BLaER1 treated with 17β-estradiol and CSF1 and Interleukin-3, amounts not matched to agents 10 nM and 100 nM (cell line): ENCODE results near the gene BAIAP2L2.

Experiments used
- H3K27ac ChIP-seq, 11 experiments: shearing (Covaris generic); formaldehyde crosslinking; 2 replicates each; pipeline ENCODE4 v1.8.1; 2022
- H3K27me3 ChIP-seq, 11 experiments: shearing (Covaris generic); formaldehyde crosslinking; 2 replicates each; pipeline ENCODE4 v1.8.1; 2022
- H3K36me3 ChIP-seq, 11 experiments: shearing (Covaris generic); formaldehyde crosslinking; 2 replicates each; pipeline ENCODE4 v1.8.1; 2022
- H3K4me1 ChIP-seq, 10 experiments: shearing (Covaris generic); formaldehyde crosslinking; 2 replicates each; pipeline ENCODE4 v1.8.1; 2022
- H3K4me2 ChIP-seq, 11 experiments: shearing (Covaris generic); formaldehyde crosslinking; 2 replicates each; pipeline ENCODE4 v1.8.1; 2022
- H3K4me3 ChIP-seq, 10 experiments: shearing (Covaris generic); formaldehyde crosslinking; 2 replicates each; pipeline ENCODE4 v1.8.1; 2022
- H3K9ac ChIP-seq, 11 experiments: shearing (Covaris generic); formaldehyde crosslinking; 2 replicates each; pipeline ENCODE4 v1.8.1; 2022
- H3K9me3 ChIP-seq, 11 experiments: shearing (Covaris generic); formaldehyde crosslinking; replicated peaks in 1 of 11; 2 replicates each; pipeline ENCODE4 v1.8.1; 2022
- H4K20me1 ChIP-seq, 11 experiments: shearing (Covaris generic); formaldehyde crosslinking; 2 replicates each; pipeline ENCODE4 v1.8.1; 2022
- Cebpa-rat ChIP-seq, 11 experiments: shearing (Covaris generic); IDR thresholded peaks; 2 replicates each; pipeline ENCODE4 v1.8.1; 2022

BAIAP2L2 gene

GRCh38 chr22:38107692-38108515, 2.6 kb downstream of the BAIAP2L2 start:
- no peak overlapping the region for H3K27ac ChIP-seq
- H3K4me2 ChIP-seq, result peak overlapping the region in 6 of 11 experiments; percentile 10 to 49 (median 37); a peak in 8 of 22 replicates
- peaks cover 0 to 13% (median 0%) of the 10 kb centered on the region in 11 experiments; a peak in 3 of 22 replicates for H3K36me3 ChIP-seq
- H3K9me3 ChIP-seq, result no peaks in the 10 kb centered on the region
- no peaks in the 10 kb centered on the region; a peak in 2 of 22 replicates for H4K20me1 ChIP-seq
- H3K9ac ChIP-seq, result no peak overlapping the region
- H3K27me3 ChIP-seq, result no peaks in the 10 kb centered on the region
- peaks cover 0 to 31% (median 21%) of the 10 kb centered on the region in 10 experiments; a peak in 14 of 20 replicates for H3K4me1 ChIP-seq
- no peak overlapping the region for H3K4me3 ChIP-seq
- TF ChIP-seq Cebpa-rat (IDR thresholded peaks at IDR 0.05), result no peak

- Histone ChIP-seq H3K27ac (no peak overlapping the region), H3K4me3 (no peak overlapping the region), H3K9me3 (no peaks in the 10 kb centered on the region), H3K27me3 (no peaks in the 10 kb centered on the region), H3K4me1 (peaks cover 0 to 31% (median 21%) of the 10 kb centered on the region in 10 experiments; a peak in 14 of 20 replicates), H4K20me1 (no peaks in the 10 kb centered on the region; a peak in 2 of 22 replicates), H3K9ac (no peak overlapping the region), H3K4me2 (0 out of 22 replicates have a peak overlapping the region, but pooled peaks of 1 of the 11 experiments have one; percentile 46), H3K36me3 (peaks cover 0 to 13% (median 0%) of the 10 kb centered on the region in 11 experiments; a peak in 3 of 22 replicates)
- no peak for TF ChIP-seq Cebpa-rat (IDR thresholded peaks at IDR 0.05)
Observed at GRCh38 chr22:38106814-38107578, 3.5 kb downstream of the BAIAP2L2 start.

- no peak overlapping the region for H3K4me3 ChIP-seq
- H3K4me2 ChIP-seq, result peak overlapping the region in 1 of 11 experiments; percentile 49; a peak in 2 of 22 replicates
- H3K9ac ChIP-seq, result no peak overlapping the region
- no peaks in the 10 kb centered on the region; a peak in 2 of 22 replicates for H4K20me1 ChIP-seq
- H3K27ac ChIP-seq, result no peak overlapping the region
- H3K27me3 ChIP-seq, result no peaks in the 10 kb centered on the region
- TF ChIP-seq Cebpa-rat (IDR thresholded peaks at IDR 0.05), result no peak
- no peaks in the 10 kb centered on the region for H3K36me3 ChIP-seq
- peaks cover 0 to 31% (median 21%) of the 10 kb centered on the region in 10 experiments; a peak in 14 of 20 replicates for H3K4me1 ChIP-seq
- H3K9me3 ChIP-seq, result no peaks in the 10 kb centered on the region
Observed at GRCh38 chr22:38104084-38104483, 6.4 kb downstream of the BAIAP2L2 start.

GRCh38 chr22:38103641-38104040, 6.8 kb downstream of the BAIAP2L2 start:
- Histone ChIP-seq H3K27ac (no peak overlapping the region), H3K4me3 (no peak overlapping the region), H3K9me3 (no peaks in the 10 kb centered on the region), H3K36me3 (no peaks in the 10 kb centered on the region), H4K20me1 (no peaks in the 10 kb centered on the region; a peak in 2 of 22 replicates), H3K27me3 (no peaks in the 10 kb centered on the region), H3K4me2 (no peak overlapping the region), H3K9ac (peak overlapping the region in 1 of 11 experiments; percentile 24; a peak in 1 of 22 replicates), H3K4me1 (peaks cover 0 to 31% (median 21%) of the 10 kb centered on the region in 10 experiments; a peak in 14 of 20 replicates)
- TF ChIP-seq Cebpa-rat (IDR thresholded peaks at IDR 0.05), result no peak

GRCh38 chr22:38098410-38099249, 11.9 kb downstream of the BAIAP2L2 start:
- no peak for TF ChIP-seq Cebpa-rat (IDR thresholded peaks at IDR 0.05)
- Histone ChIP-seq H3K27ac (no peak overlapping the region), H4K20me1 (no peaks in the 10 kb centered on the region; a peak in 1 of 22 replicates), H3K9ac (no peak overlapping the region), H3K36me3 (no peaks in the 10 kb centered on the region; a peak in 1 of 22 replicates), H3K9me3 (no peaks in the 10 kb centered on the region), H3K27me3 (no peaks in the 10 kb centered on the region), H3K4me1 (peaks cover 0 to 6% (median 0%) of the 10 kb centered on the region in 10 experiments; a peak in 1 of 20 replicates), H3K4me3 (no peak overlapping the region), H3K4me2 (no peak overlapping the region)

GRCh38 chr22:38097557-38098409, 12.7 kb downstream of the BAIAP2L2 start:
- Histone ChIP-seq H3K27me3 (no peaks in the 10 kb centered on the region), H3K4me2 (no peak overlapping the region), H3K4me1 (peaks cover 0 to 5% (median 0%) of the 10 kb centered on the region in 10 experiments; a peak in 1 of 20 replicates), H3K27ac (no peak overlapping the region), H3K36me3 (no peaks in the 10 kb centered on the region; a peak in 1 of 22 replicates), H3K4me3 (no peak overlapping the region), H3K9me3 (no peaks in the 10 kb centered on the region), H3K9ac (no peak overlapping the region), H4K20me1 (no peaks in the 10 kb centered on the region)
- TF ChIP-seq Cebpa-rat (IDR thresholded peaks at IDR 0.05), result no peak

GRCh38 chr22:38097058-38097457, 13.4 kb downstream of the BAIAP2L2 start:
- Histone ChIP-seq H3K4me1 (peaks cover 0 to 5% (median 0%) of the 10 kb centered on the region in 10 experiments; a peak in 1 of 20 replicates), H3K27me3 (no peaks in the 10 kb centered on the region), H3K36me3 (no peaks in the 10 kb centered on the region; a peak in 1 of 22 replicates), H3K4me3 (no peak overlapping the region), H3K4me2 (no peak overlapping the region; a peak in 1 of 22 replicates), H3K27ac (no peak overlapping the region), H4K20me1 (no peaks in the 10 kb centered on the region), H3K9me3 (no peaks in the 10 kb centered on the region), H3K9ac (no peak overlapping the region)
- no peak for TF ChIP-seq Cebpa-rat (IDR thresholded peaks at IDR 0.05)

- no peak overlapping the region for H3K4me3 ChIP-seq
Observed at GRCh38 chr22:38089474-38089851, 21.0 kb downstream of the BAIAP2L2 start.

More at GRCh38 chr22:38089474-38089851, 21.0 kb downstream of the BAIAP2L2 start:
- peaks cover 0 to 4% (median 0%) of the 10 kb centered on the region in 11 experiments; a peak in 2 of 22 replicates for H4K20me1 ChIP-seq
- TF ChIP-seq Cebpa-rat (IDR thresholded peaks at IDR 0.05), result no peak
- no peak overlapping the region for H3K4me2 ChIP-seq
- H3K9ac ChIP-seq, result no peak overlapping the region
- no peaks in the 10 kb centered on the region for H3K9me3 ChIP-seq
- no peak overlapping the region for H3K27ac ChIP-seq
- H3K36me3 ChIP-seq, result no peaks in the 10 kb centered on the region; a peak in 1 of 22 replicates
- peaks cover 0 to 5% (median 0%) of the 10 kb centered on the region in 11 experiments; a peak in 3 of 22 replicates for H3K27me3 ChIP-seq
- H3K4me1 ChIP-seq, result no peaks in the 10 kb centered on the region
